ENCODE results near the gene TBC1D20.

The TBC1D20 gene

GRCh38 chr20:437787-438486 lies 24.4 kb downstream of the TBC1D20 start:
- DNase-seq (ENCODE audit: low read depth), result no peak

- DNase-seq (ENCODE audit: low read depth), result no peak
These were observed 25.9 kb downstream of the TBC1D20 start for GRCh38 chr20:436476-436875.

- no peak for DNase-seq (ENCODE audit: low read depth)
These were observed 26.8 kb downstream of the TBC1D20 start for GRCh38 chr20:435558-435957.

- no peak for DNase-seq (ENCODE audit: low read depth)
These were observed 27.5 kb downstream of the TBC1D20 start for GRCh38 chr20:434661-435419.

- no peak for DNase-seq (ENCODE audit: low read depth)
These were observed 28.1 kb downstream of the TBC1D20 start for GRCh38 chr20:434221-434620.

GRCh38 chr20:433300-433975 lies 28.9 kb downstream of the TBC1D20 start:
- no peak for DNase-seq (ENCODE audit: low read depth)

GRCh38 chr20:432677-433299 lies 29.5 kb downstream of the TBC1D20 start:
- DNase-seq (ENCODE audit: low read depth), result no peak

GRCh38 chr20:432208-432607 lies 30.1 kb downstream of the TBC1D20 start:
- no peak for DNase-seq (ENCODE audit: low read depth)

GRCh38 chr20:431012-431904 lies 31.1 kb downstream of the TBC1D20 start:
- peak; percentile 66 for DNase-seq (ENCODE audit: low read depth)

GRCh38 chr20:430091-430999 lies 32.0 kb downstream of the TBC1D20 start:
- peak; percentile 51 for DNase-seq (ENCODE audit: low read depth)

GRCh38 chr20:428658-429200 lies 33.6 kb downstream of the TBC1D20 start:
- no peak for DNase-seq (ENCODE audit: low read depth)

GRCh38 chr20:427849-428657 lies 34.3 kb downstream of the TBC1D20 start:
- DNase-seq (ENCODE audit: low read depth), result no peak

GRCh38 chr20:427401-427800 lies 34.9 kb downstream of the TBC1D20 start:
- DNase-seq (ENCODE audit: low read depth), result no peak

- DNase-seq (ENCODE audit: low read depth), result no peak
These were observed 35.8 kb downstream of the TBC1D20 start for GRCh38 chr20:426566-426965.

- no peak for DNase-seq (ENCODE audit: low read depth)
These were observed 40.6 kb downstream of the TBC1D20 start for GRCh38 chr20:421685-422250.

GRCh38 chr20:420721-421574 lies 41.4 kb downstream of the TBC1D20 start:
- no peak for DNase-seq (ENCODE audit: low read depth)

- DNase-seq (ENCODE audit: low read depth), result no peak
These were observed 42.1 kb downstream of the TBC1D20 start for GRCh38 chr20:420166-420620.

Data from amniotic epithelial cell (primary cell).